ENCODE measurements around the gene ITGAX. TPM values are rescaled to one million over a fixed set of nuclear protein-coding genes. Genes with fewer than 3 reads are reported as not detected.

The ITGAX gene
- total RNA-seq, 1 donor = 0.36 TPM

- Histone ChIP-seq H2AFZ (ENCODE audit: low read length) (peak overlapping the region; percentile 56), H3K9me3 (ENCODE audit: low read depth, low read length) (no peaks in the 10 kb centered on the region), H3K4me1 (ENCODE audit: insufficient read depth, low read length) (peaks cover 5% of the 10 kb centered on the region), H3K79me2 (ENCODE audit: insufficient read depth, low read length) (no peaks in the 10 kb centered on the region), H3K4me3 (ENCODE audit: insufficient read depth, low read length) (no peak overlapping the region), H3K4me2 (ENCODE audit: insufficient read depth, low read length) (no peak overlapping the region), H4K20me1 (ENCODE audit: insufficient read depth, low read length) (no peaks in the 10 kb centered on the region), H3K27ac (ENCODE audit: low read depth, low read length) (no peak overlapping the region), H3K27me3 (ENCODE audit: insufficient read depth, low read length) (no peaks in the 10 kb centered on the region), H3K36me3 (ENCODE audit: insufficient read depth, low read length) (no peaks in the 10 kb centered on the region)
- TF ChIP-seq CTCF (IDR thresholded peaks at IDR 0.05; ENCODE audit: extremely low read depth, low read depth, low read length) = no peak
- peak; percentile 46 for DNase-seq (ENCODE audit: insufficient read length, low spot score, missing footprints)
These were observed 2.4 kb upstream of the ITGAX start for GRCh38 chr16:31352376-31353115.

DNA sequence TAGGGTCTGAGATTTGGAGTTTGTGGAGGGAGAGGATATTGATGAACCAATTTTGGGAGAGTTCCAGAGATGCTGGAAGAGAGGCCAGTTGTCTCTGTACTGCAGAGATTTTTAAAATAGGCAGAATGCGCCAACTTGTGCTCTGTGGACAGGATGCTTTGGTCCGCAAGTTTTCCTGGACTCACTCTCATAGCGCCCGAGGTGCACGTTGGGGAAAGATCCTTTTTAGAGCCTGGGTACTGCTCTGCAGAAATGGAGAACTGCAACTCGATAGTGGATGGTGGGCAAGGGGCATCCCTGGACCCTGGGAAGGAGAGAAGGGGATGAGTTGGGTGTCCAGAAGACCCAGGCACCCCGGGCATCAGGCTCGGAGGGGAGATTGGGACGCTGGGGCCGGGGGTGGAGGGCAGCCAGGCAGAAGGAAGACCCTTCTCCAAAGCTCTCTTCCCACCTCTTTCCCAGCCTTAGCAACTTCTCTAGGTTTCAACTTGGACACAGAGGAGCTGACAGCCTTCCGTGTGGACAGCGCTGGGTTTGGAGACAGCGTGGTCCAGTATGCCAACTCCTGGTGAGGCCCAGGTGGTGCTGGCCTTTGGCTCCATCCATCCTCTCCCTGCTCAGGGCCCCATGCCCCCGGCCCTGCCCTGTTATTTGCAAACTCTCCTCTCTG lies 590 bp downstream of the ITGAX start:
- no peak overlapping the region for H3K4me3 ChIP-seq (ENCODE audit: insufficient read depth, low read length)
- no peaks in the 10 kb centered on the region for H4K20me1 ChIP-seq (ENCODE audit: insufficient read depth, low read length)
- no peak for TF ChIP-seq CTCF (IDR thresholded peaks at IDR 0.05; ENCODE audit: extremely low read depth, low read depth, low read length)
- no peaks in the 10 kb centered on the region for H3K9me3 ChIP-seq (ENCODE audit: low read depth, low read length)
- H3K36me3 ChIP-seq (ENCODE audit: insufficient read depth, low read length) = no peaks in the 10 kb centered on the region
- no peaks in the 10 kb centered on the region for H3K27me3 ChIP-seq (ENCODE audit: insufficient read depth, low read length)
- no peaks in the 10 kb centered on the region for H3K79me2 ChIP-seq (ENCODE audit: insufficient read depth, low read length)
- H3K4me1 ChIP-seq (ENCODE audit: insufficient read depth, low read length) = peaks cover 5% of the 10 kb centered on the region
- no peak overlapping the region for H2AFZ ChIP-seq (ENCODE audit: low read length)
- DNase-seq (ENCODE audit: insufficient read length, low spot score, missing footprints) = no peak
- no peak overlapping the region for H3K27ac ChIP-seq (ENCODE audit: low read depth, low read length)
- H3K4me2 ChIP-seq (ENCODE audit: insufficient read depth, low read length) = no peak overlapping the region

DNA sequence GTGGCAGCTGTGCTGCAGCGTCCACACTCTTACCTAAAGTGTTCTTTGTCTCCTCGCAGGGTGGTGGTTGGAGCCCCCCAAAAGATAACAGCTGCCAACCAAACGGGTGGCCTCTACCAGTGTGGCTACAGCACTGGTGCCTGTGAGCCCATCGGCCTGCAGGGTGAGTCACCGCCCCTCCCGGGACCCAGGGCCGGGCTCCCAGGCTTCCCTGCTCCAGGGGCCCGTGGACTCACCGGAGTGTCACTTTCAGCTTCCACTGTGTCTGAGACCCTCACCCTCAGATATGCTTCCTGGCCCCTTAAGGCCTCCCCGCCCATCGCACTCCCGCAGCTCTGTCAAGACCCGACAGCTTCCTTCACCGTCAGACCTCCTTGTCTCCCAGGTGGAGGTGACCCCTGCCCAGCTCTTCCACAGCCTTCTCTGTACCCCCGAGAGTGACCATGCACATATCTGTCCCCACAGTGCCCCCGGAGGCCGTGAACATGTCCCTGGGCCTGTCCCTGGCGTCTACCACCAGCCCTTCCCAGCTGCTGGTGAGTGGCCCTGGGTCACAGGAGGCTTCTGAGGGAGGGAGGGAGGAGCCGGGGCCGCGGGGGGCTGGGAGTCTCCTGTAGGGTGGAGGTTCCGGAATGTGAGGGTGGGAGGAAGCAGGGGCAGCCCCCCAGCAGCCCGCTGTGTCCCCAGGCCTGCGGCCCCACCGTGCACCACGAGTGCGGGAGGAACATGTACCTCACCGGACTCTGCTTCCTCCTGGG lies 1.8 kb downstream of the ITGAX start:
- H3K4me2 ChIP-seq (ENCODE audit: insufficient read depth, low read length) = no peak overlapping the region
- no peaks in the 10 kb centered on the region for H3K27me3 ChIP-seq (ENCODE audit: insufficient read depth, low read length)
- DNase-seq (ENCODE audit: insufficient read length, low spot score, missing footprints) = peak; percentile 86
- no peaks in the 10 kb centered on the region for H3K36me3 ChIP-seq (ENCODE audit: insufficient read depth, low read length)
- H3K4me1 ChIP-seq (ENCODE audit: insufficient read depth, low read length) = peaks cover 5% of the 10 kb centered on the region
- no peak overlapping the region for H3K27ac ChIP-seq (ENCODE audit: low read depth, low read length)
- H3K9me3 ChIP-seq (ENCODE audit: low read depth, low read length) = no peaks in the 10 kb centered on the region
- H3K4me3 ChIP-seq (ENCODE audit: insufficient read depth, low read length) = no peak overlapping the region
- H2AFZ ChIP-seq (ENCODE audit: low read length) = no peak overlapping the region
- TF ChIP-seq CTCF (IDR thresholded peaks at IDR 0.05; ENCODE audit: extremely low read depth, low read depth, low read length) = no peak
- H3K79me2 ChIP-seq (ENCODE audit: insufficient read depth, low read length) = no peaks in the 10 kb centered on the region
- no peaks in the 10 kb centered on the region for H4K20me1 ChIP-seq (ENCODE audit: insufficient read depth, low read length)

Measured in osteoblast (primary cell).